Naive thymus-derived CD4-positive, alpha-beta T cell (primary cell): ENCODE results near the gene ZFYVE16. TPM values are rescaled to one million over a fixed set of nuclear protein-coding genes. Genes with fewer than 3 reads are reported as not detected.
"Not testable (repeated sequence)": the region's sequence is repeated elsewhere in the genome, so short reads cannot be mapped to it uniquely, and the experiment has no call there.

Source experiments
- ATAC-seq: fragments of 150-1000 bp; cut with Tn5 transposase; 2 replicates; pipeline ENCODE4 v1.10.0; 2021; ENCODE audit warnings: mild to moderate bottlenecking, moderate library complexity
- CTCF ChIA-PET: fragments of 350-600 bp; sonication (Branson Sonifier 250); formaldehyde crosslinking; loops from one replicate; lab custom pipeline; 2021; ENCODE audit warnings: antibody characterized with exemption; lab: Charles Lee
- POLR2A ChIA-PET: fragments of 350-600 bp; sonication (Branson Sonifier 250); formaldehyde crosslinking; loops from one replicate; lab custom pipeline; 2021; ENCODE audit warnings: antibody characterized with exemption, inconsistent platforms; lab: Charles Lee
- DNase-seq, 9 donors: peaks; one replicate each; pipeline versions ENCODE4 v3.0.0 to v3.0.0-alpha.2; 2020 to 2022; ENCODE audit warnings: mixed read lengths in 1 of 9
- H3K27ac ChIP-seq: one replicate; pipeline ENCODE4 v1.7.0; 2013; ENCODE audit warnings: mild to moderate bottlenecking, low read depth, low read length, moderate library complexity
- H3K27me3 ChIP-seq, 2 donors: one replicate each; pipeline ENCODE4 v1.7.0; 2013; ENCODE audit warnings: low read length in 2 of 2, mild to moderate bottlenecking in 2 of 2, moderate library complexity in 2 of 2; ENCODE audit not compliant: control insufficient read depth in 2 of 2, insufficient read depth in 2 of 2
- H3K36me3 ChIP-seq, 3 experiments: 1 replicate in 2 of 3; 2 replicates in 1 of 3; pipeline ENCODE4 v1.7.0; 2013; ENCODE audit warnings: low read length in 3 of 3, mild to moderate bottlenecking in 3 of 3, moderate library complexity in 1 of 3; ENCODE audit not compliant: insufficient read depth in 3 of 3, control insufficient read depth in 2 of 3
- H3K4me1 ChIP-seq, 2 donors: one replicate each; pipeline ENCODE4 v1.7.0; 2013; ENCODE audit warnings: low read length in 2 of 2, mild to moderate bottlenecking in 2 of 2, moderate library complexity in 1 of 2; ENCODE audit not compliant: control insufficient read depth in 2 of 2, insufficient read depth in 2 of 2
- H3K4me3 ChIP-seq: 2 replicates; pipeline ENCODE4 v1.7.0; 2013; ENCODE audit warnings: mild to moderate bottlenecking, low read length
- H3K9me3 ChIP-seq, 3 experiments: 1 replicate in 2 of 3; 2 replicates in 1 of 3; pipeline ENCODE4 v1.7.0; 2013; ENCODE audit warnings: low read length in 3 of 3; ENCODE audit not compliant: control insufficient read depth in 2 of 3
- H3K27ac Mint-ChIP-seq, 9 donors: one replicate each; pipeline ENCODE4 v1.8.0; 2020 to 2022; ENCODE audit warnings: mixed read lengths in 9 of 9, mild to moderate bottlenecking in 8 of 9, moderate library complexity in 5 of 9, inconsistent platforms in 2 of 9
- H3K27me3 Mint-ChIP-seq, 5 donors: one replicate each; pipeline ENCODE4 v1.8.0; 2021 to 2022; ENCODE audit warnings: mixed read lengths in 5 of 5, mild to moderate bottlenecking in 1 of 5
- H3K36me3 Mint-ChIP-seq, 5 donors: one replicate each; pipeline ENCODE4 v1.8.0; 2020 to 2022; ENCODE audit warnings: mixed read lengths in 5 of 5, mild to moderate bottlenecking in 3 of 5, inconsistent platforms in 1 of 5
- H3K4me1 Mint-ChIP-seq, 7 donors: one replicate each; pipeline ENCODE4 v1.8.0; 2020 to 2022; ENCODE audit warnings: mixed read lengths in 7 of 7, mild to moderate bottlenecking in 3 of 7, inconsistent platforms in 1 of 7
- H3K4me3 Mint-ChIP-seq, 10 donors: one replicate each; pipeline ENCODE4 v1.8.0; 2020 to 2022; ENCODE audit warnings: mild to moderate bottlenecking in 10 of 10, mixed read lengths in 10 of 10, moderate library complexity in 6 of 10, inconsistent platforms in 2 of 10
- H3K9me3 Mint-ChIP-seq, 11 donors: one replicate each; pipeline ENCODE4 v1.8.0; 2020 to 2022; ENCODE audit warnings: mixed read lengths in 11 of 11, mild to moderate bottlenecking in 4 of 11, inconsistent platforms in 1 of 11, moderate library complexity in 1 of 11
- intact Hi-C, 2 donors: fragments of 100-400 bp; cut with micrococcal nuclease; formaldehyde crosslinking; loops; one replicate each; pipeline ENCODE4 v1.15.1; 2023
- polyA plus RNA-seq, 2 donors: library from polyadenylated mRNA; unstranded; fragments of 300-500 nt; fragmentation: Illumina TruSeq; gene quantifications; one replicate each; pipeline ENCODE4 v1.2.3, GENCODE V29; 2021
- total RNA-seq, 6 experiments: library from RNA in 5 of 6; stranded (reverse) in 5 of 6; gene quantifications; 1 replicate in 5 of 6; 2 replicates in 1 of 6; pipeline ENCODE4 v1.2.3 and lab custom pipeline; 2021 to 2026

Gene ZFYVE16
- total and polyA plus RNA-seq, 7 experiments from 2014 or later: 3.0 to 32.0 (median 14.1) TPM

DNA sequence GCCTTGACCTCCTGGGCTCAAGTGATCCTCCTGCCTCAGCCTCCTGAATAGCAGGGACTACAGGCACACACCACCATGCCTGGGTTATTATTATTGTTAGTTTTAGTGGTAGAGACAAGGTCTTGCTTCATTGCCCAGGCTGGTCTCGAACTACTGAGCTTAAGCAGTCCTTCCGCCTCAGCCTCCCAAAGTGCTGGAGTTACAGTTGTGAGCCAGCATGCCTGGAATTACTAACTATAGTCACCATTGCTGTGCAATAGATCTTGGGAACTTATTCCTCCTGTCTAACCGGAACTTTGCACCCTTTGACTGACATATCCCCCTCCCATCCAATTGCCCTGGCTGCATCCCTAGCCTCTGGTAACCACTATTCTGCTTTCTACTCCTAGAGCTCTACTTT is 83.4 kb downstream of the ZFYVE16 start:
- Histone ChIP-seq H3K27ac (no peak overlapping the region), H3K36me3 (no peaks in the 10 kb centered on the region), H3K4me3 (no peak overlapping the region), H3K27me3 (no peaks in the 10 kb centered on the region), H3K4me1 (peaks cover 0 to 7% of the 10 kb centered on the region in 2 donors), H3K9me3 (no peaks in the 10 kb centered on the region)
- H3K4me3 Mint-ChIP-seq: no peak overlapping the region
- ATAC-seq (no peak), DNase-seq (no peak)
- peaks cover 0 to 33% (median 7%) of the 10 kb centered on the region in 5 donors for H3K27me3 Mint-ChIP-seq
- ChIA-PET POLR2A (no interaction called here), CTCF (interaction anchor here (0.5 kb wide), 1 partner anchor 37 kb away, joined by 3 read pairs; no protein-coding TSS in a partner anchor)
- peaks cover 9 to 27% (median 14%) of the 10 kb centered on the region in 7 donors for H3K4me1 Mint-ChIP-seq
- H3K9me3 Mint-ChIP-seq: peaks cover 0 to 2% (median 0%) of the 10 kb centered on the region in 11 donors
- peaks cover 0 to 6% (median 0%) of the 10 kb centered on the region in 5 donors for H3K36me3 Mint-ChIP-seq
- no peak overlapping the region for H3K27ac Mint-ChIP-seq
- intact Hi-C loops: loop anchor here in 1 of 2 donors (5.0 kb wide), 1 partner anchor 1254 kb away; the partner anchor contains the start of gene JMY

DNA sequence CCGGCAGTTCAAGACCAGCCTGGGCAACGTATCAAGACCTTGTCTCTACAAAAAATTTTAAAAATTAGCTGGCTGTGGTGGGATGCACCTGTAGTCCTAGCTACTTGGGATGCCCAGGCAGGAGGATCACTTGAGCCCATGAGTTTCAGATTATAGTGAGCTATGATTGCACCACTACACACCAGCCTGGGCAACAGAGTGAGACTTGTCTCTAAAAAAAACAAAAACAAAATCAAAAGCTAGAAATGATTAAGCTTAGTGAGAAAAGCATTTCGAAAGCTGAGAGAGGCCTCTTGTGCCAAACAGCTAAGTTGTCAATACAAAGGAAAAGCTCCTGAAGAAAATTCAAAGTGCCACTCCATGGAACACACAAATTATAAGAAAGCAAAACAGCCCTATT is 84.9 kb downstream of the ZFYVE16 start:
- POLR2A ChIA-PET: no interaction called here
- intact Hi-C loops: loop anchor here in 1 of 2 donors (5.0 kb wide), 1 partner anchor 1255 kb away; the partner anchor contains the start of gene JMY
- no peak overlapping the region for H3K4me3 Mint-ChIP-seq
- CTCF ChIA-PET: interaction anchor here (0.7 to 1.1 kb wide), 3 partner anchors 11 to 510 kb away, joined by 3 to 4 read pairs (median 3); no protein-coding TSS in a partner anchor
- no peaks in the 10 kb centered on the region for H3K9me3 Mint-ChIP-seq
- H3K27ac Mint-ChIP-seq: no peak overlapping the region
- H3K4me1 ChIP-seq: no peaks in the 10 kb centered on the region
- H3K4me3 ChIP-seq: no peak overlapping the region
- H3K27me3 ChIP-seq: no peaks in the 10 kb centered on the region
- no peak for ATAC-seq
- no peaks in the 10 kb centered on the region for H3K36me3 ChIP-seq
- H3K9me3 ChIP-seq: no peaks in the 10 kb centered on the region
- no peak overlapping the region for H3K27ac ChIP-seq
- no peaks in the 10 kb centered on the region for H3K36me3 Mint-ChIP-seq
- no peak for DNase-seq
- peaks cover 0 to 13% (median 6%) of the 10 kb centered on the region in 7 donors for H3K4me1 Mint-ChIP-seq
- peaks cover 0 to 24% (median 0%) of the 10 kb centered on the region in 5 donors for H3K27me3 Mint-ChIP-seq

DNA sequence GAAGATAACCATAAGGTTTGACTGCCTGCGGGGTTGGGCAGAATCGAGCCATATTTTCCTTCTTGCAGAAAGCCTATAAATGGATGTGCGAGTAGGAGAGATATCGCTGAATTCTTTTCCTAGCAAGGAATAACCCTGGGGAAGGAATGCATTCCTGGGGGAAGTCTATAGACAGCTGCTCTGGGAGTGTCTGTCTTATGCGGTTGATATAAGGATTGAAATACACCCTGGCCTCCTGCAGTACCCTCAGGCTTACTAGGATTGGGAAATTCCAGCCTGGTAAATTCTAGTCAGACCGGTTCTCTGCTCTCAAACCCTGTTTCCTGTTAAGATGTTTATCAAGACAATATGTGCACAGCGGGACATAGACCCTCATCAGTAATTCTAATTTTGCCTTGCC is 85.6 kb downstream of the ZFYVE16 start:
- ATAC-seq, H3K4me1 ChIP-seq, H3K27ac Mint-ChIP-seq, H3K4me3 Mint-ChIP-seq, H3K36me3 Mint-ChIP-seq, H3K27me3 ChIP-seq, POLR2A ChIA-PET, DNase-seq, H3K27ac ChIP-seq, H3K4me3 ChIP-seq, H3K9me3 Mint-ChIP-seq, H3K4me1 Mint-ChIP-seq, H3K36me3 ChIP-seq, H3K9me3 ChIP-seq: not testable (repeated sequence)
- CTCF ChIA-PET: interaction anchor here (0.7 to 1.1 kb wide), 2 partner anchors 12 to 175 kb away, joined by 3 to 4 read pairs; no protein-coding TSS in a partner anchor
- peaks cover 0 to 20% (median 0%) of the 10 kb centered on the region in 5 donors for H3K27me3 Mint-ChIP-seq
- intact Hi-C loops: loop anchor here in 1 of 2 donors (5.0 kb wide), 1 partner anchor 1256 kb away; the partner anchor contains the start of gene JMY

DNA sequence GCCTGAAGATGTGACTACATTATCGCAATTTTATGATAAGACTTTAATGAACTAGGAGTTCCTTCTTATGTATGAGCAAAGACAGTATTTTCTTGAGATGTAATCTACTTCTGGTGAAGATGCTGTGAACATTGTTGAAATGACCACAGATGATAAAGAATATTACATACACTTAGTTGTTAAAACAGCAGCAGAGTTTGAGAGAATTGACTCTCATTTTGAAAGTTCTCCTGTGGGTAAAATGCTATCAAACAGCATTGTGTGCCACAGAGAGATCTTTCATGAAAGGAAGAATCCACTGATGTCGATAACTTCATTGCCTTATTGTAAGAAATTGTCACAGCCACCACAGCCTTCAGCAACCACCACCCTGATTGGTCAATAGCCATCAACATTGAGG is 88.0 kb downstream of the ZFYVE16 start:
- no peak overlapping the region for H3K27ac Mint-ChIP-seq
- ATAC-seq (no peak), DNase-seq (no peak)
- Histone ChIP-seq H3K4me3 (no peak overlapping the region), H3K27me3 (no peaks in the 10 kb centered on the region), H3K27ac (no peak overlapping the region), H3K36me3 (no peaks in the 10 kb centered on the region), H3K4me1 (no peaks in the 10 kb centered on the region), H3K9me3 (no peaks in the 10 kb centered on the region)
- no peaks in the 10 kb centered on the region for H3K4me1 Mint-ChIP-seq
- H3K36me3 Mint-ChIP-seq: no peaks in the 10 kb centered on the region
- POLR2A ChIA-PET: interaction anchor here (0.7 kb wide), 1 partner anchor 143 kb away, joined by 5 read pairs; no protein-coding TSS in a partner anchor
- no peaks in the 10 kb centered on the region for H3K9me3 Mint-ChIP-seq
- peaks cover 0 to 3% (median 0%) of the 10 kb centered on the region in 5 donors for H3K27me3 Mint-ChIP-seq
- intact Hi-C loops: no loop called here
- CTCF ChIA-PET: interaction anchor here (0.7 kb wide), 1 partner anchor 803 kb away, joined by 6 read pairs; no protein-coding TSS in a partner anchor
- H3K4me3 Mint-ChIP-seq: no peak overlapping the region

DNA sequence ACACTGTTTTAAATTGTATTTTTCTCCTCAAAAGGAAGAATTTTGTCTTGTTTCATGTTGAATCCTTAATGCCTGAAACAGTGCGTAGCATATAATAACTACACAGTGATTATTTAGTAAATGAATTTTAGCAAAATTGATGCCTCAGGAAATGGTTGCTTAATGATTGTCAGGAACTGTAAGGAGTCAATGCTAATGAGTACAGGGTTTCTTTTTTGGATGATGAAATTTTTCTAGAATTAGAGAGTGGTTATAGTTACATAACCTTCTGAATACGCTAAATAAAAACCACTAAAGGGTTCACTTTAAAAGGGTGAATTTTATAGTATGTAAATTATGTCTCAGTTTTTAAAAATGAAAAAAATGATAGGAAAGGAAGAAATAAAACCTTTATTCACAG is 94.9 kb downstream of the ZFYVE16 start:
- Mint-ChIP-seq H3K27ac (no peak overlapping the region), H3K4me1 (peaks cover 0 to 13% (median 5%) of the 10 kb centered on the region in 7 donors), H3K36me3 (peaks cover 0 to 3% (median 0%) of the 10 kb centered on the region in 5 donors), H3K9me3 (no peaks in the 10 kb centered on the region), H3K4me3 (no peak overlapping the region), H3K27me3 (peaks cover 0 to 2% (median 0%) of the 10 kb centered on the region in 5 donors)
- CTCF ChIA-PET: no interaction called here
- Histone ChIP-seq H3K27me3 (no peaks in the 10 kb centered on the region), H3K9me3 (no peaks in the 10 kb centered on the region), H3K4me3 (no peak overlapping the region), H3K4me1 (no peaks in the 10 kb centered on the region), H3K27ac (no peak overlapping the region), H3K36me3 (no peaks in the 10 kb centered on the region)
- intact Hi-C loops: no loop called here
- DNase-seq (no peak), ATAC-seq (no peak)
- POLR2A ChIA-PET: no interaction called here

DNA sequence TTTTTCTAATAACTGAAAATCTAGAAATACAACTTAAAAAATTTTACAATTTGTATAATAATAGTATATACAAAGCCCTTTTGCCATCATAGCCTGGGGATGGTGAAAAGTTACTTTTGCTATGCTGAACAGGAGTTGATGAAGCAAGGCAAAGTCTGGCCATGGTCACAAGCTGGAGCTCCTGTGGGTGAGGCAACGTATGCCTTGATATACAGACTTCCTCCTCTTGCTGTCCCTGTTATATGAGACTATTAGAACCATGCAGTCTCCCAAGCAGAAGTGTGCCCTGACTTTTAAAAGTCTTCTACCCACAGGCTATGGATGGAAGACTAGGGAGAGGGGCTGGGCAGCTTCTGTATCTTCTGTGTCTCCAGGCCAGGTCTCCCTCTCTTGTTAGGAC is 95.8 kb downstream of the ZFYVE16 start:
- ATAC-seq (peak; percentile 79), DNase-seq (no peak)
- Histone ChIP-seq H3K27me3 (no peaks in the 10 kb centered on the region), H3K4me3 (no peak overlapping the region), H3K4me1 (no peaks in the 10 kb centered on the region), H3K27ac (no peak overlapping the region), H3K9me3 (no peaks in the 10 kb centered on the region), H3K36me3 (no peaks in the 10 kb centered on the region)
- intact Hi-C loops: no loop called here
- Mint-ChIP-seq H3K9me3 (no peaks in the 10 kb centered on the region), H3K36me3 (peaks cover 0 to 5% (median 0%) of the 10 kb centered on the region in 5 donors), H3K4me1 (peaks cover 0 to 13% (median 5%) of the 10 kb centered on the region in 7 donors), H3K27me3 (peaks cover 0 to 2% (median 0%) of the 10 kb centered on the region in 5 donors), H3K27ac (peak overlapping the region in 2 of 9 donors; percentile 11 to 56), H3K4me3 (peak overlapping the region in 2 of 10 donors; percentile 2 to 6)
- ChIA-PET POLR2A (no interaction called here), CTCF (no interaction called here)
